Hepatocyte (in vitro differentiated cells): ENCODE results near the gene CDCA8.

Source experiments
- CTCF ChIP-seq: fragments of 200-600 bp; sonication (generic); IDR thresholded peaks from 2 replicates; pipeline ENCODE4 v1.5.1; 2016; ENCODE audit warnings: antibody characterized with exemption, mild to moderate bottlenecking; ENCODE audit not compliant: poor library complexity
- EZH2 ChIP-seq: fragments of 200-600 bp; sonication (generic); IDR thresholded peaks from 2 replicates; pipeline ENCODE4 v1.6.1; 2016; ENCODE audit warnings: antibody characterized with exemption, mild to moderate bottlenecking, borderline replicate concordance

GRCh38 chr1:37653906-37654305, 38.4 kb upstream of the CDCA8 start:
- TF ChIP-seq CTCF (no peak), EZH2 (no peak)
